ENCODE measurements around the gene RFT1. TPM values are rescaled to one million over a fixed set of nuclear protein-coding genes. Genes with fewer than 3 reads are reported as not detected.

Gene RFT1
- total RNA-seq, 1 donor from 2014 or later = 18.6 TPM

GRCh38 chr3:53137221-53137620 lies 7.0 kb upstream of the RFT1 start:
- DNase-seq (ENCODE audit: low read depth) = no peak
- TF ChIP-seq CTCF (IDR thresholded peaks at IDR 0.05; ENCODE audit: insufficient read depth, low read length, poor library complexity, severe bottlenecking) = no peak
- H3K4me3 ChIP-seq (ENCODE audit: low read depth, low read length) = no peak overlapping the region
- H3K36me3 ChIP-seq (ENCODE audit: control insufficient read depth, insufficient read depth, low read length) = no peaks in the 10 kb centered on the region
- no peaks in the 10 kb centered on the region for H3K27me3 ChIP-seq (ENCODE audit: control insufficient read depth, insufficient read depth, low read length)

- peak; percentile 89 for TF ChIP-seq CTCF (IDR thresholded peaks at IDR 0.05; ENCODE audit: insufficient read depth, low read length, poor library complexity, severe bottlenecking)
- H3K27me3 ChIP-seq (ENCODE audit: control insufficient read depth, insufficient read depth, low read length) = no peaks in the 10 kb centered on the region
Measured at GRCh38 chr3:53134631-53135232, 4.5 kb upstream of the RFT1 start.

GRCh38 chr3:53132347-53132746 lies 2.1 kb upstream of the RFT1 start:
- no peak for TF ChIP-seq CTCF (IDR thresholded peaks at IDR 0.05; ENCODE audit: insufficient read depth, low read length, poor library complexity, severe bottlenecking)
- Histone ChIP-seq H3K4me3 (ENCODE audit: low read depth, low read length) (no peak overlapping the region), H3K27me3 (ENCODE audit: control insufficient read depth, insufficient read depth, low read length) (no peaks in the 10 kb centered on the region), H3K36me3 (ENCODE audit: control insufficient read depth, insufficient read depth, low read length) (no peaks in the 10 kb centered on the region)
- DNase-seq (ENCODE audit: low read depth) = no peak

More at GRCh38 chr3:53134631-53135232, 4.5 kb upstream of the RFT1 start:
- Histone ChIP-seq H3K36me3 (ENCODE audit: control insufficient read depth, insufficient read depth, low read length) (no peaks in the 10 kb centered on the region), H3K4me3 (ENCODE audit: low read depth, low read length) (no peak overlapping the region)
- no peak for DNase-seq (ENCODE audit: low read depth)

- no peaks in the 10 kb centered on the region for H3K27me3 ChIP-seq (ENCODE audit: control insufficient read depth, insufficient read depth, low read length)
- H3K4me3 ChIP-seq (ENCODE audit: low read depth, low read length) = no peak overlapping the region
- H3K36me3 ChIP-seq (ENCODE audit: control insufficient read depth, insufficient read depth, low read length) = no peaks in the 10 kb centered on the region
- no peak for DNase-seq (ENCODE audit: low read depth)
- TF ChIP-seq CTCF (IDR thresholded peaks at IDR 0.05; ENCODE audit: insufficient read depth, low read length, poor library complexity, severe bottlenecking) = no peak
Measured at GRCh38 chr3:53131096-53131495, 861 bp upstream of the RFT1 start.

- peak overlapping the region; percentile 94 for H3K4me3 ChIP-seq (ENCODE audit: low read depth, low read length)
- H3K36me3 ChIP-seq (ENCODE audit: control insufficient read depth, insufficient read depth, low read length) = no peaks in the 10 kb centered on the region
- DNase-seq (ENCODE audit: low read depth) = no peak
- no peaks in the 10 kb centered on the region for H3K27me3 ChIP-seq (ENCODE audit: control insufficient read depth, insufficient read depth, low read length)
- no peak for TF ChIP-seq CTCF (IDR thresholded peaks at IDR 0.05; ENCODE audit: insufficient read depth, low read length, poor library complexity, severe bottlenecking)
Measured at GRCh38 chr3:53129344-53129743, 891 bp downstream of the RFT1 start.

- no peak overlapping the region for H3K4me3 ChIP-seq (ENCODE audit: low read depth, low read length)
- no peak for DNase-seq (ENCODE audit: low read depth)
- H3K27me3 ChIP-seq (ENCODE audit: control insufficient read depth, insufficient read depth, low read length) = no peaks in the 10 kb centered on the region
- no peaks in the 10 kb centered on the region for H3K36me3 ChIP-seq (ENCODE audit: control insufficient read depth, insufficient read depth, low read length)
- no peak for TF ChIP-seq CTCF (IDR thresholded peaks at IDR 0.05; ENCODE audit: insufficient read depth, low read length, poor library complexity, severe bottlenecking)
Measured at GRCh38 chr3:53126601-53127000, 3.6 kb downstream of the RFT1 start.
